Ovary (tissue), 3 donors: Measurements from ENCODE around the gene ERMARD.

Experiments
- CTCF ChIP-seq, 3 donors: fragments of 450-650 bp in 2 of 3; fragments of 200-600 bp in 1 of 3; IDR thresholded peaks; one replicate each; pipeline versions ENCODE4 v1.5.1 to v1.8.0; 2016 to 2022; ENCODE audit warnings: antibody characterized with exemption in 3 of 3, mild to moderate bottlenecking in 1 of 3
- EP300 ChIP-seq: sonication (generic); formaldehyde crosslinking; IDR thresholded peaks from one replicate; pipeline ENCODE4 v1.6.1; 2017; ENCODE audit warnings: antibody characterized with exemption
- donor health status: DM: no; HTN: no; CAD: no.

- TF ChIP-seq CTCF (IDR thresholded peaks at IDR 0.05): no peak
- TF ChIP-seq EP300: no peak
Measured at GRCh38 chr6:169809386-169809785, 58.0 kb downstream of the ERMARD start.
